GM12878 (cell line): ENCODE results near the gene NLRC3. TPM values are rescaled to one million over a fixed set of nuclear protein-coding genes. Genes with fewer than 3 reads are reported as not detected.
A peak's percentile ranks its signal among the peaks of the same experiment; 100 is the strongest.

Source experiments
- ATAC-seq: fragments of 200-7000 bp; cut with Tn5 transposase; 3 replicates; pipeline ENCODE4 v1.9.1; 2020; ENCODE audit warnings: mild to moderate bottlenecking, moderate library complexity
- Bru-seq: library from RNA; stranded (reverse); fragments of 400-500 nt; gene quantifications from one replicate; lab custom pipeline; 2021; lab: Mats Ljungman, UMichigan
- BruChase-seq, 2 experiments: library from RNA; stranded (reverse); fragments of 400-500 nt; gene quantifications; one replicate each; lab custom pipeline; 2021; lab: Mats Ljungman, UMichigan
- BruUV-seq: library from RNA; stranded (reverse); fragments of 400-500 nt; replicated peaks from 2 replicates; lab custom pipeline; 2021; lab: Mats Ljungman, UMichigan
- CTCF ChIA-PET: fragments of 300-600 bp; sonication (Branson Sonifier 250); formaldehyde crosslinking; extraction: SDS; loops from one replicate; lab custom pipeline; 2021; ENCODE audit warnings: inconsistent platforms; lab: Yijun Ruan, JAX
- POLR2A ChIA-PET: fragments of 350-600 bp; formaldehyde crosslinking; extraction: SDS; loops from one replicate; lab custom pipeline; 2021; ENCODE audit warnings: inconsistent platforms; lab: Charles Lee
- RAD21 ChIA-PET: fragments of 300-600 bp; sonication (Branson Sonifier 250); formaldehyde crosslinking; loops from one replicate; lab custom pipeline; 2023; ENCODE audit warnings: antibody characterized with exemption; ENCODE audit not compliant: unreplicated experiment; lab: Charles Lee
- SMC1A ChIA-PET: fragments of 300-600 bp; sonication (Branson Sonifier 250); formaldehyde crosslinking; loops from one replicate; lab custom pipeline; 2023; ENCODE audit not compliant: unreplicated experiment, uncharacterized antibody; lab: Charles Lee
- DNase-seq: peaks from one replicate; pipeline ENCODE4 v3.0.0-alpha.2; 2011; ENCODE audit warnings: low read depth, low spot score
- FAIRE-seq: peaks from 3 replicates; lab custom pipeline; 2011; peaks lifted over from hg19 to GRCh38; lab: Jason Lieb, UNC
- H2AFZ ChIP-seq: 2 replicates; pipeline ENCODE4 v1.6.0; 2011; ENCODE audit warnings: low read depth, low read length, control low read depth; ENCODE audit not compliant: control insufficient read depth
- H3K27ac ChIP-seq: 2 replicates; pipeline ENCODE4 v1.5.1; 2011; ENCODE audit warnings: control low read depth; ENCODE audit not compliant: control insufficient read depth, insufficient read depth
- H3K27me3 ChIP-seq, 2 experiments: replicated peaks in 1 of 2; 2 replicates each; pipeline versions ENCODE4 v1.6.0 to v1.6.1; 2011; ENCODE audit warnings: low read length in 1 of 2; ENCODE audit not compliant: control insufficient read depth in 2 of 2, insufficient read depth in 2 of 2
- H3K36me3 ChIP-seq, 2 experiments: 2 replicates each; pipeline ENCODE4 v1.5.1; 2011; ENCODE audit warnings: low read length in 1 of 2; ENCODE audit not compliant: control insufficient read depth in 2 of 2, insufficient read depth in 2 of 2
- H3K4me1 ChIP-seq: 2 replicates; pipeline ENCODE4 v1.6.1; 2011; ENCODE audit warnings: mild to moderate bottlenecking, low read length, moderate library complexity, mixed read lengths; ENCODE audit not compliant: control insufficient read depth, insufficient read depth
- H3K4me2 ChIP-seq: 2 replicates; pipeline ENCODE4 v1.6.0; 2011; ENCODE audit warnings: control low read depth; ENCODE audit not compliant: control insufficient read depth, insufficient read depth
- H3K4me3 ChIP-seq: fragments of 200-600 bp; sonication (generic); 2 replicates; pipeline ENCODE4 v1.5.1; 2016
- H3K79me2 ChIP-seq: 2 replicates; pipeline ENCODE4 v1.6.0; 2011; ENCODE audit warnings: low read length; ENCODE audit not compliant: control insufficient read depth, insufficient read depth
- H3K9ac ChIP-seq: 2 replicates; pipeline ENCODE4 v1.8.0; 2011; ENCODE audit warnings: low read length, control low read depth, mixed read lengths; ENCODE audit not compliant: control insufficient read depth, insufficient read depth
- H3K9me3 ChIP-seq: replicated peaks from 3 replicates; pipeline ENCODE4 v1.5.1; 2011; ENCODE audit warnings: mild to moderate bottlenecking, low read length; ENCODE audit not compliant: control insufficient read depth, insufficient read depth
- H4K20me1 ChIP-seq: 2 replicates; pipeline ENCODE4 v1.6.0; 2011; ENCODE audit not compliant: control insufficient read depth, insufficient read depth
- CREM ChIP-seq: IDR thresholded peaks from 2 replicates; pipeline ENCODE4 v1.6.1; 2014; ENCODE audit warnings: antibody characterized with exemption, low read depth
- EGR1 ChIP-seq, 2 experiments: IDR thresholded peaks; 1 replicate in 1 of 2; 2 replicates in 1 of 2; pipeline ENCODE4 v1.6.1; 2011 to 2012; ENCODE audit warnings: low read depth in 2 of 2, low read length in 2 of 2, borderline replicate concordance in 1 of 2, mild to moderate bottlenecking in 1 of 2, moderate library complexity in 1 of 2
- HDGF ChIP-seq: fragments of 450-650 bp; IDR thresholded peaks from 2 replicates; pipeline ENCODE4 v1.6.1; 2016; ENCODE audit warnings: antibody characterized with exemption
- POLR2A ChIP-seq: IDR thresholded peaks from 2 replicates; pipeline ENCODE4 v1.6.1; 2011; ENCODE audit warnings: low read depth, mild to moderate bottlenecking, low read length
- RUNX3 ChIP-seq: IDR thresholded peaks from 2 replicates; pipeline ENCODE4 v1.6.1; 2012; ENCODE audit warnings: low read length, inconsistent platforms
- YY1 ChIP-seq: IDR thresholded peaks from 2 replicates; pipeline ENCODE4 v1.6.1; 2011; ENCODE audit warnings: low read depth, mild to moderate bottlenecking, low read length
- WGBS: methylation state at CpG from one replicate; pipeline ENCODE4 v1.1.6; 2016; ENCODE audit warnings: low lambda C conversion rate; ENCODE audit not compliant: insufficient replicate concordance, insufficient coverage; ENCODE audit errors: missing lambda C conversion rate; 5-methylcytosine and 5-hydroxymethylcytosine counted together
- in situ Hi-C: fragments of 300-500 bp; cut with MboI; formaldehyde crosslinking; loops from 9 replicates; pipeline ENCODE4 v1.14.3; 2018; ENCODE audit warnings: mixed read lengths
- intact Hi-C: fragments of 100-400 bp; cut with micrococcal nuclease; formaldehyde crosslinking; loops from one replicate; pipeline ENCODE4 v1.14.2; 2022; ENCODE audit not compliant: unreplicated experiment
- long read RNA-seq, 2 experiments: library from polyadenylated mRNA; unstranded; transcript quantifications; one replicate each; pipeline ENCODE4 v2.0.0, GENCODE V29; 2019 to 2020
- polyA minus RNA-seq, 3 experiments: library from RNA; depleted of rRNA, polyadenylated mRNA; stranded (reverse); fragments of >200 nt; gene quantifications; 2 replicates each; pipeline ENCODE4 v1.2.3, GENCODE V29; 2011
- polyA plus RNA-seq, 11 experiments: library from polyadenylated mRNA; depleted of rRNA in 4 of 11; unstranded in 6 of 11; stranded (reverse) in 5 of 11; fragments of >200 nt; fragmentation: Nextera tagmentation in 4 of 11; fragmentation: Illumina TruSeq in 1 of 11; extraction: Ambion mirVana in 4 of 11; extraction: Trizol in 1 of 11; gene quantifications; 1 replicate in 1 of 11; 2 replicates in 10 of 11; pipeline versions ENCODE4 v1.2.1 to v1.2.3, GENCODE V29; 2011 to 2016; ENCODE audit warnings: inconsistent platforms in 2 of 11, missing spikeins in 2 of 11, low read depth in 1 of 11
- total RNA-seq, 4 experiments: library from RNA; depleted of rRNA in 3 of 4; stranded (reverse); fragments of >200 nt in 3 of 4; fragmentation: Illumina TruSeq in 1 of 4; extraction: Trizol in 1 of 4; gene quantifications; 2 replicates each; pipeline versions ENCODE4 v1.2.1 to v1.2.3, GENCODE V29; 2013 to 2021
- TF ChIP-seq, protein P1 (sequence below): IDR thresholded peaks from 2 replicates; pipeline ENCODE4 v1.6.1; 2012; ENCODE audit warnings: low read depth, low read length, improper control_type of control experiment

The NLRC3 gene, protein sequence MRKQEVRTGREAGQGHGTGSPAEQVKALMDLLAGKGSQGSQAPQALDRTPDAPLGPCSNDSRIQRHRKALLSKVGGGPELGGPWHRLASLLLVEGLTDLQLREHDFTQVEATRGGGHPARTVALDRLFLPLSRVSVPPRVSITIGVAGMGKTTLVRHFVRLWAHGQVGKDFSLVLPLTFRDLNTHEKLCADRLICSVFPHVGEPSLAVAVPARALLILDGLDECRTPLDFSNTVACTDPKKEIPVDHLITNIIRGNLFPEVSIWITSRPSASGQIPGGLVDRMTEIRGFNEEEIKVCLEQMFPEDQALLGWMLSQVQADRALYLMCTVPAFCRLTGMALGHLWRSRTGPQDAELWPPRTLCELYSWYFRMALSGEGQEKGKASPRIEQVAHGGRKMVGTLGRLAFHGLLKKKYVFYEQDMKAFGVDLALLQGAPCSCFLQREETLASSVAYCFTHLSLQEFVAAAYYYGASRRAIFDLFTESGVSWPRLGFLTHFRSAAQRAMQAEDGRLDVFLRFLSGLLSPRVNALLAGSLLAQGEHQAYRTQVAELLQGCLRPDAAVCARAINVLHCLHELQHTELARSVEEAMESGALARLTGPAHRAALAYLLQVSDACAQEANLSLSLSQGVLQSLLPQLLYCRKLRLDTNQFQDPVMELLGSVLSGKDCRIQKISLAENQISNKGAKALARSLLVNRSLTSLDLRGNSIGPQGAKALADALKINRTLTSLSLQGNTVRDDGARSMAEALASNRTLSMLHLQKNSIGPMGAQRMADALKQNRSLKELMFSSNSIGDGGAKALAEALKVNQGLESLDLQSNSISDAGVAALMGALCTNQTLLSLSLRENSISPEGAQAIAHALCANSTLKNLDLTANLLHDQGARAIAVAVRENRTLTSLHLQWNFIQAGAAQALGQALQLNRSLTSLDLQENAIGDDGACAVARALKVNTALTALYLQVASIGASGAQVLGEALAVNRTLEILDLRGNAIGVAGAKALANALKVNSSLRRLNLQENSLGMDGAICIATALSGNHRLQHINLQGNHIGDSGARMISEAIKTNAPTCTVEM
- total RNA-seq (2013; cell fraction: nucleolus; rRNA removed), result 18.8 and 19.2 TPM in 2 replicates
- total RNA-seq (2014; rRNA removed) (14.1 and 15.0 TPM in 2 replicates), total RNA-seq (2014; rRNA removed; fragmentation: Illumina TruSeq; extraction: Trizol) (7.9 and 8.2 TPM in 2 replicates), total RNA-seq (2021) (17.8 and 18.2 TPM in 2 replicates), polyA plus RNA-seq (2011; rRNA removed) (6.7 and 6.8 TPM in 2 replicates), polyA plus RNA-seq (2014; fragmentation: Illumina TruSeq; extraction: Trizol) (9.2 and 9.4 TPM in 2 replicates), polyA plus RNA-seq (2014; fragmentation: Nextera tagmentation; extraction: Ambion mirVana) (1 to 10 TPM; 2.2 to 2.4 TPM), polyA plus RNA-seq (2014; rRNA removed) (11.1 and 11.2 TPM in 2 replicates), polyA plus RNA-seq (2016; fragmentation: Nextera tagmentation; extraction: Ambion mirVana) (1 to 10 TPM; 6.1 to 6.9 TPM), polyA minus RNA-seq (2011; rRNA and poly(A)+ RNA removed) (4.2 and 12.5 TPM in 2 replicates), Bru-seq, nascent RNA (percentile 55 among the genes with signal in this experiment), BruChase-seq, experiment 1, labeled RNA remaining after a 6-hour chase (percentile 57 among the genes with signal in this experiment), BruChase-seq, experiment 2, labeled RNA remaining after a 2-hour chase (percentile 58 among the genes with signal in this experiment)
- 4.9 TPM for polyA plus RNA-seq (2011; ENCODE audit: low read depth)
- polyA plus RNA-seq (2011; cell fraction: cytosol; rRNA removed), result 6.4 and 7.8 TPM in 2 replicates
- 9.2 and 11.5 TPM in 2 replicates for polyA plus RNA-seq (2011; cell fraction: nucleus; rRNA removed)
- 7.0 and 7.7 TPM in 2 replicates for polyA plus RNA-seq (2012)
- 4.5 and 6.1 TPM in 2 replicates for polyA minus RNA-seq (2011; cell fraction: cytosol; rRNA and poly(A)+ RNA removed)
- polyA minus RNA-seq (2011; cell fraction: nucleus; rRNA and poly(A)+ RNA removed), result 8.1 and 12.9 TPM in 2 replicates
- long read RNA-seq, experiment 1, result 0 reads
- long read RNA-seq, experiment 2, partial matches to known transcripts, result 3 of 5 reads
- long read RNA-seq, experiment 2, other reads (novel, unspliced or antisense), result 2 of 5 reads

GRCh38 chr16:3577302-3577752 is at the start of gene NLRC3:
Gene NLRC3 (minus strand): TSS chr16:3577403. CDS start chr16:3565036, 12,367 bp downstream.
- peaks cover 45% of the 10 kb centered on the region for H3K4me1 ChIP-seq
- H3K27ac ChIP-seq, result peak within 1 kb of the TSS; percentile 91
- TF ChIP-seq YY1, result 0 out of 2 replicates have a peak, but pooled peaks have one; percentile 19
- no peak for TF ChIP-seq HDGF
- peak; percentile 89 for TF ChIP-seq POLR2A
- no peak for TF ChIP-seq CREM
- TF ChIP-seq, protein P1, sequence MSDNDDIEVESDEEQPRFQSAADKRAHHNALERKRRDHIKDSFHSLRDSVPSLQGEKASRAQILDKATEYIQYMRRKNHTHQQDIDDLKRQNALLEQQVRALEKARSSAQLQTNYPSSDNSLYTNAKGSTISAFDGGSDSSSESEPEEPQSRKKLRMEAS, result peak; percentile 27; the same call in 1 of the 2 replicates
- TF ChIP-seq RUNX3, result peak; percentile 34
- peak in 1 of 2 experiments; percentile 83; a peak in 2 of 3 replicates for TF ChIP-seq EGR1 (IDR thresholded peaks at IDR 0.05; ENCODE audit: borderline replicate concordance in 1 of 2, low read depth in 2 of 2, low read length in 2 of 2)
- no peaks in the 10 kb centered on the region for H4K20me1 ChIP-seq
- no peaks in the 10 kb centered on the region for H3K27me3 ChIP-seq
- SMC1A ChIA-PET, result interaction anchor here (0.8 kb wide), 1 partner anchor 61 kb away, joined by 3 read pairs; no protein-coding TSS in a partner anchor
- no peak for DNase-seq
- under 1% methylated on average over 18 of the region's 18 CpGs for WGBS
- FAIRE-seq, result no peak
- H2AFZ ChIP-seq, result peak within 1 kb of the TSS; percentile 86
- H3K9ac ChIP-seq, result peak within 1 kb of the TSS; percentile 69
- in situ Hi-C loops (no loop called here), intact Hi-C loops (no loop called here)
- POLR2A ChIA-PET, result interaction anchor here (1.2 kb wide), 1 partner anchor 35 kb away, joined by 3 read pairs; the partner anchor contains the start of gene SLX4
- RAD21 ChIA-PET, result no interaction called here
- peak within 1 kb of the TSS; percentile 82 for H3K4me3 ChIP-seq
- no TSS peak for BruUV-seq
- no peaks in the 10 kb centered on the region for H3K9me3 ChIP-seq
- H3K36me3 ChIP-seq, result 0 out of 4 replicates have a peak, but pooled peaks cover 0 to 2% of the 10 kb centered on the region in 2 experiments
- peaks cover 23% of the 10 kb centered on the region for H3K79me2 ChIP-seq
- ATAC-seq, result peak; percentile 28
- H3K4me2 ChIP-seq, result peak within 1 kb of the TSS; percentile 99
- CTCF ChIA-PET, result interaction anchor here (0.5 to 0.9 kb wide), 2 partner anchors 35 to 44 kb away, joined by 3 read pairs; no protein-coding TSS in a partner anchor
